A549 (cell line): ENCODE data around the gene CMTM7.

ENCODE experiments used
- EP300 ChIP-seq, 2 experiments: fragments of >200 bp; sonication (Bioruptor Twin); formaldehyde crosslinking; IDR thresholded peaks; 2 replicates in 1 of 2; 3 replicates in 1 of 2; pipeline ENCODE4 v1.6.1; 2016 to 2017
- KDM5A ChIP-seq: fragments of 200-600 bp; sonication (generic); IDR thresholded peaks from 2 replicates; pipeline ENCODE4 v1.6.1; 2016; ENCODE audit warnings: antibody characterized with exemption, mild to moderate bottlenecking
- TF ChIP-seq, protein P1 (sequence below): fragments of >200 bp; sonication (Bioruptor Twin); formaldehyde crosslinking; IDR thresholded peaks from 3 replicates; pipeline ENCODE4 v1.5.1; 2016

DNA sequence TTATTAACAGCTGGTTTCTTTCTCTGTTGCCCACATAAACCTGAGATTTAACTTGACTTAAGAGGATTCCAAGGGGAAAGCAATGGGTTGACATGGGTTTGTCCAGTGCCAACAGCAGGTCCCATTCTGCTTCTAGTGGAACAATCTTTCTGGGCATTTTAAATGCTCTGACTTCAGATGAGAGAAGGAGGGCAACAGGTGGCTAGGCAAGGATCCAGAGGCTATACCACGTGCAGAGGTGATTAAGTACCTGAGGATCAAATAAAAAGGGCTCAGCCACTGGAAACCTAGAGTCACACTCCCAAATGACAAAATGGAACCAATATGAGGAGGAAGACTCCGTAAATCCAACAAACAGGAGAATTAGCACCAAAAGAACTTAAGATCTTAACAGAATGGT, 82.5 kb downstream of the CMTM7 start:
- no peak for TF ChIP-seq EP300 (IDR thresholded peaks at IDR 0.05)
- TF ChIP-seq, protein P1, sequence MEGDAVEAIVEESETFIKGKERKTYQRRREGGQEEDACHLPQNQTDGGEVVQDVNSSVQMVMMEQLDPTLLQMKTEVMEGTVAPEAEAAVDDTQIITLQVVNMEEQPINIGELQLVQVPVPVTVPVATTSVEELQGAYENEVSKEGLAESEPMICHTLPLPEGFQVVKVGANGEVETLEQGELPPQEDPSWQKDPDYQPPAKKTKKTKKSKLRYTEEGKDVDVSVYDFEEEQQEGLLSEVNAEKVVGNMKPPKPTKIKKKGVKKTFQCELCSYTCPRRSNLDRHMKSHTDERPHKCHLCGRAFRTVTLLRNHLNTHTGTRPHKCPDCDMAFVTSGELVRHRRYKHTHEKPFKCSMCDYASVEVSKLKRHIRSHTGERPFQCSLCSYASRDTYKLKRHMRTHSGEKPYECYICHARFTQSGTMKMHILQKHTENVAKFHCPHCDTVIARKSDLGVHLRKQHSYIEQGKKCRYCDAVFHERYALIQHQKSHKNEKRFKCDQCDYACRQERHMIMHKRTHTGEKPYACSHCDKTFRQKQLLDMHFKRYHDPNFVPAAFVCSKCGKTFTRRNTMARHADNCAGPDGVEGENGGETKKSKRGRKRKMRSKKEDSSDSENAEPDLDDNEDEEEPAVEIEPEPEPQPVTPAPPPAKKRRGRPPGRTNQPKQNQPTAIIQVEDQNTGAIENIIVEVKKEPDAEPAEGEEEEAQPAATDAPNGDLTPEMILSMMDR, result no peak
- no peak for TF ChIP-seq KDM5A
